Testis (tissue), 2 donors: Measurements from ENCODE around the gene PRUNE2.
A peak's percentile ranks its signal among the peaks of the same experiment; 100 is the strongest.

Source experiments
- POLR2A ChIP-seq: fragments of 450-650 bp; IDR thresholded peaks from one replicate; pipeline ENCODE4 v1.6.1; 2017; ENCODE audit warnings: antibody characterized with exemption, mild to moderate bottlenecking, moderate library complexity
- TF ChIP-seq, protein P1 (sequence below), 3 experiments: fragments of 450-650 bp in 2 of 3; fragments of 200-600 bp in 1 of 3; sonication (generic) in 1 of 3; IDR thresholded peaks; one replicate each; pipeline ENCODE4 v1.5.1; 2016 to 2019; ENCODE audit warnings: antibody characterized with exemption in 3 of 3, mild to moderate bottlenecking in 2 of 3, moderate library complexity in 1 of 3

DNA sequence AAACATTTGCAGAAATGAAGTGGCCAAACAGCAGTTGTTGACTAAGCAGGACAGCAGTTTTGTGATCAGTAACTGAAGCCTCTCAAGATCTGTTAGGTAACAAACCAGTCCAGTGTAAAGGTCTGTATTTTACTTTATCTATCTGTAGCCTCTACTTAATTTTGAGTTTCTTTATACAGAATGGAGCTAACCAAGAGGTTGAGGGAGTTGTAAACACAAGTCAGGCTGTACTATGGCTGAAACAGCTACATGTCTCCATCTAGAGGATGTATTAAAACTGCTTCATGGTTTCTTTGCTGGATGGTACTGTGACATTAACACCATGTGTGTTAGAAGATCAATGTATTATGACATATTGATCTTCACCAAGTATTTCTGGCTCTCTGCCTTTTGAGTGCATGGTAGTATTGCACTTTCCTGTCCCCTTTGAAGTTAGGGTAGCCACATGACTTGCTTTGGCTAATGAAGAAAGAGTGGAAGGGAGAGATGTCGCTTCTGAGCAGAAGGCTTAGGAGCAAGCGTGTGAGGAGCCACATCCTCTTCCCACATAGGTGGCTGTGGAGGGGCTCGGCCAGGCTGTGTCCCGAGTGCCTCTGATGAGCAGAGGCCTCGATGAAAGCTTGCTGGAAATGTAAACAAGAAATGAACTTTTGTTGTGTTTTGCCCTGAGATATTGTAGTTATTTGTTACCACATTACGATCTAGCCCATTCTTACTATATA is 247.2 kb downstream of the PRUNE2 start:
- TF ChIP-seq POLR2A: no peak
- TF ChIP-seq, protein P1, sequence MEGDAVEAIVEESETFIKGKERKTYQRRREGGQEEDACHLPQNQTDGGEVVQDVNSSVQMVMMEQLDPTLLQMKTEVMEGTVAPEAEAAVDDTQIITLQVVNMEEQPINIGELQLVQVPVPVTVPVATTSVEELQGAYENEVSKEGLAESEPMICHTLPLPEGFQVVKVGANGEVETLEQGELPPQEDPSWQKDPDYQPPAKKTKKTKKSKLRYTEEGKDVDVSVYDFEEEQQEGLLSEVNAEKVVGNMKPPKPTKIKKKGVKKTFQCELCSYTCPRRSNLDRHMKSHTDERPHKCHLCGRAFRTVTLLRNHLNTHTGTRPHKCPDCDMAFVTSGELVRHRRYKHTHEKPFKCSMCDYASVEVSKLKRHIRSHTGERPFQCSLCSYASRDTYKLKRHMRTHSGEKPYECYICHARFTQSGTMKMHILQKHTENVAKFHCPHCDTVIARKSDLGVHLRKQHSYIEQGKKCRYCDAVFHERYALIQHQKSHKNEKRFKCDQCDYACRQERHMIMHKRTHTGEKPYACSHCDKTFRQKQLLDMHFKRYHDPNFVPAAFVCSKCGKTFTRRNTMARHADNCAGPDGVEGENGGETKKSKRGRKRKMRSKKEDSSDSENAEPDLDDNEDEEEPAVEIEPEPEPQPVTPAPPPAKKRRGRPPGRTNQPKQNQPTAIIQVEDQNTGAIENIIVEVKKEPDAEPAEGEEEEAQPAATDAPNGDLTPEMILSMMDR (IDR thresholded peaks at IDR 0.05): peak; percentile 24 to 61 (median 47)
